ENCODE data around the gene ABTB1.
A peak's percentile ranks its signal among the peaks of the same experiment; 100 is the strongest.
"Not testable (repeated sequence)": the region's sequence is repeated elsewhere in the genome, so short reads cannot be mapped to it uniquely, and the experiment has no call there.

The ABTB1 gene

GRCh38 chr3:127673191-127674100, 694 bp downstream of the ABTB1 start:
- peak; percentile 64 for DNase-seq

DNA sequence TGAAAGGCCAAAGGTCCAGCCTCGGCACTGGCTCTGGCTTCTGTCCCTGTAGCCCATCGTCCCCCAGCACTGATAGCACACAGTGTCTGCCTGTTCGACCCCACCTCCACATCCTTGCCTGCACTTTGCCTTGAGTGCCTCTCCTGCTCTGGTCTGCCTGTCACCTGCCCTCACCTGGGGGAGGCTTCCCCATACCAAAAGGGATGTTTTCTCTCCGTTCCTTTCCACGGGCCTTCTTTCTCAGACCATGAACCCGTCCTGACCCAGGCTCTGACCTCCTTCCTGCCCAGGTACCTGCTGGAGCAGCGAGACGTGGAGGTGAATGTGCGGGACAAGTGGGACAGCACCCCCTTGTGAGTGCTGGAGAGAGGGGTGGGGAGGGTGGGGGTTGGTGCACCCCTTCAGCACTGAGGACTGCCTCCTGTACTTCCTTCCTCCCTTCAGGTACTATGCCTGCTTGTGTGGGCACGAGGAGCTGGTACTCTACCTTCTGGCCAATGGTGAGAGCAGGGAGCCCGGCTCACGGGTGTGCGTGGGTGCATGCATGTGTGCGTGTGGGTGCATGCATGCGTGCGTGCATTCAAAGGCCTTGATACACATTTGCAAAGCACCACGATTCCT, 1.5 kb downstream of the ABTB1 start:
- DNase-seq, result no peak

- no peak for DNase-seq
Measured at GRCh38 chr3:127674790-127675189, 2.0 kb downstream of the ABTB1 start.

- no peak for DNase-seq
Measured at GRCh38 chr3:127675651-127676391, 3.1 kb downstream of the ABTB1 start.

DNA sequence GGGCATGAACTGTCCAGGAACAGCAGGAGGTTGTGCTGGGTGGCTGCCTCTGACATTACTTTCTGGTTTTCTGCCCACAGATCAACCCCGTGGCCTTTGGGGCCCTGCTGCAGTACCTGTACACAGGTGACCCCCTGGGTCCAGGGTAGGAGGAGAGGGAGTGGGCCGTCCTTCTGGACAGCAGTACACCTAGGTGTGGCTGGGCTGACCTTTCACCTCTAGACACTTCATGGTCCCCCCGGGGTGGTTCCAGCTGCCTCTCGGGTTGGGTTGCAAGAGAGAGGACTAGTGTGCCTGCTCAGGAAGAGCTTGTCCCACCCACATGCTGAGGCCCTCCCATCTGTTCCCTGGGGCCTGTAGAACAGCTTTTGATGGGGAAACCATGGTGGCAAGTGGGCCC, 3.7 kb downstream of the ABTB1 start:
- DNase-seq, result no peak

DNA sequence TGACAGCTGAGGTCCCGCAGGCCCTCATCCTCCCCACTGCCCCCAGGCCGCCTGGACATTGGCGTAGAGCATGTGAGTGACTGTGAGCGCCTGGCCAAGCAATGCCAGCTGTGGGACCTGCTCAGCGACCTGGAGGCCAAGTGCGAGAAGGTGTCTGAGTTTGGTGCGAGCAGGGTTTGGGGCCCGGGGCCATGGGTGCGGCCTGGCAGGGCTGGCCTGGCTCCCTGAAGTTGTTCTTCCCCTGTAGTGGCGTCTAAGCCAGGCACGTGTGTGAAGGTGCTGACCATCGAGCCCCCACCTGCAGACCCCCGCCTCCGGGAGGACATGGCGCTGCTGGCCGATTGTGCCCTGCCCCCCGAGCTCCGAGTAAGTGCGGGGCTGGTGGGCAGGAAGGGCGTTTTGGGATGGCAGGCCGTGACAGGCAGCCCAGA, 4.2 kb downstream of the ABTB1 start:
- no peak for DNase-seq

- DNase-seq, result no peak
Measured at GRCh38 chr3:127677541-127678314, 5.0 kb downstream of the ABTB1 start.

DNA sequence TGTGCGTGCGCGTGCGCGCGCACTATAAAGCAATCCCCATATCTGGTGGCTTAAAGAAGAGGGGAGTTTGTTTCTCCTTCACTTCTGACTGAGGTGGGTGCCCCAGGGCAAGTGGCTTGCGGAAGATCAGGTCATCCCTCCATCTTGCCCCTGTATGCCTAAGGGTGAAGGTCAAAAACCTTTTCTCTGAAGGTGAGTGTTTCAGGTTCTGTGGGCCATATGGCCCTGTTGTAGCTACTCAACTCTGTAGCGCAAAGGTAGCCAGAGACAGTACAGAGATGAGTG, 5.5 kb downstream of the ABTB1 start:
- DNase-seq, result no peak

- DNase-seq, result no peak
Measured at GRCh38 chr3:127678611-127679533, 6.1 kb downstream of the ABTB1 start.

DNA sequence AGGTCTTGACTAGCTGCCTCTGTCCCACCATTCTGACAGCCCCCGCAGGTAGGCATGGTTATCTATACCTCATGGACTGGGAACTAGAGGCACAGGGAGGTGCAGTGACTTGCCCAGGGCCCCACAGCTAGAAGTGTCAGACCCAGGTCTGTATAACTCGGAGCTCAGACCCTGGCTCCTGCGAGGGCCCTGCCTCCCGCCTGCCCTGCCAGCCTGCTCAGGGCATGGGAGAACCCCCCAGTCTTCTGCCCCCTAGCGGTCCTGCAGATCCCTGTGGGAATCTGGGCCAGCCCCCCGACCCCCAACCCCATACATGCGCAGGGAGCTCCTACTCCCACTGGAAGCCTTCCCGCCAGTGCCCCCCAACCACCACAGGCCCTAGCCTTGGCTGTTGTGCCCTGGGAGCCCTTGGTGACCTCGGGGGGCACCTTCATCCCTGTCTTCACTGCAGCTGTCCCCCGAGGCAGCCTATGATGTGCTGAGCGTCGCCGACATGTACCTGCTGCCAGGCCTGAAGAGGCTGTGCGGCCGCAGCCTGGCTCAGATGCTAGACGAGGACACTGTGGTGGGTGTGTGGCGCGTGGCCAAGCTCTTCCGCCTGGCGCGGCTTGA, 6.9 kb downstream of the ABTB1 start:
- no peak for DNase-seq

DNA sequence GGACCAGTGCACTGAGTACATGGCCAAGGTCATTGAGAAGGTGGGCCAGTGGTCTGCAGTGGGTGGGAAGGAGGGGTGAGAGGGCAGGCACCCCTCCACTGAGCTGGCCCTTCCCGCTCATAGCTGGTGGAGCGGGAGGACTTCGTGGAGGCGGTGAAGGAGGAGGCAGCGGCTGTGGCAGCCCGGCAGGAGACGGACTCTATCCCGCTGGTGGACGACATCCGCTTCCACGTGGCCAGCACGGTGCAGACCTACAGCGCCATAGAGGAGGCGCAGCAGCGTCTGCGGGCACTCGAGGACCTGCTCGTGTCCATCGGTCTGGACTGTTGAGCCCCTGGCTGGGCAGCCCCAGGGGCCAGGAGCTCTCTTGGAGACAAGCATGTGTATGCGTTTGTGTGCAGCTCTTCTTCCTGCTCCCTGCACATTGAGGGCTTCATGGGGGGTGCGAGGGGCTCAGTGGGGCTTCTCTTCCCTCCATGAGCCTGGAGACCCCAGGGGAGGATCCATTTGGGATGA, 7.5 kb downstream of the ABTB1 start:
- no peak for DNase-seq

- no peak for DNase-seq
Measured at GRCh38 chr3:127680798-127681221, 8.1 kb downstream of the ABTB1 start.

DNA sequence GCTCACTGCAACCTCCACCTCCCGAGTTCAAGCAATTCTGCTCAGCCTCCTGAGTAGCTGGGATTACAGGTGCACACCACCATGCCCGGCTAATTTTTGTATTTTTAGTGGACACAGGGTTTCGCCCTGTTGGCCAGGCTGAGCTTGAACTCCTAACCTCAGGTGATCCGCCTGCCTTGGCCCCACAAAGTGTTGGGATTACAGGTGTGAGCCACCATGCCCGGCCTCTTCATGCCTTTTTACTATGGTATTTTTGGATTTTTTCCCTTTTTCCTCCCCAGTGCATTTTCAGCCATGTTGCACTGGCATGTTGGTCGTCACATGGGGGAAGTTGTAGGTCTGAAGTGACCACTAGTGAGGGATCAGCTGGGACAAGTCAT, 9.4 kb downstream of the ABTB1 start:
- not testable (repeated sequence) for DNase-seq

GRCh38 chr3:127682561-127682960, 9.8 kb downstream of the ABTB1 start:
- no peak for DNase-seq

GRCh38 chr3:127684871-127685707, 12.3 kb downstream of the ABTB1 start:
- no peak for DNase-seq

DNA sequence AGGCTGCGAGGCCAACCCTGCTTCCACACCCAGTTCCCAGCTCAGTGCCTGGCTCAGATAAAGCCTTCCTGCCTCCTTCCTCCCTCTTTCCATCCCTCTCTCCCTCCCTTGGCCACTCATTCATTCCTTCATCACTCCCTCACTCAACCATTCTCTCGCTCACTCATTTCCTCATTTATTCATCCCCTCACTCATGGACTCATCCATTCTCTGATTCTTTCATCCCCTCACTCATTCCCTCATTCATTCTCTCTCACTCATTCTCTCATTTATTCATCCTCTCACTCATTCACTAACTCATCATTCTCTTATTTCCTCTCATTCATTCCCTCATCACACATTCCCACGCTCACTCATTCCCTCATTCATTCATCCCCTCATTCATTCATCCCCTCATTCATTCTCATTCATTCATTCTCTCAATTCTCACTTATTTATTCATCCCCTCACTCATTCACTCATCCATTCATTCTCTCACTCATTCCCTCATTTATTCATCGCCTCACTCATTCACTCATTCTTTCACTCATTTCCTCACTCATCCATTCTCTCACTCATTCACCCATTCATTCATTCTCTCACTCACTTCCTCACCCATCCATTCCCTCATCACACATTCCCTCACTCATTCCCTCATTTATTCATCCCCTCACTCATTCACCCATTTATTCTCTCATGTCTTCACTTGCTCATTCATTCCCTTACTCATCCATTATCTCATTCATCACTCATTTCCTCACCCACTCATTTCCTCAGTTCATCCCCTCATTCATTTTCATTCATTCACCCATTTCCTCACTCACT, 13.2 kb downstream of the ABTB1 start:
- DNase-seq, result no peak

DNA sequence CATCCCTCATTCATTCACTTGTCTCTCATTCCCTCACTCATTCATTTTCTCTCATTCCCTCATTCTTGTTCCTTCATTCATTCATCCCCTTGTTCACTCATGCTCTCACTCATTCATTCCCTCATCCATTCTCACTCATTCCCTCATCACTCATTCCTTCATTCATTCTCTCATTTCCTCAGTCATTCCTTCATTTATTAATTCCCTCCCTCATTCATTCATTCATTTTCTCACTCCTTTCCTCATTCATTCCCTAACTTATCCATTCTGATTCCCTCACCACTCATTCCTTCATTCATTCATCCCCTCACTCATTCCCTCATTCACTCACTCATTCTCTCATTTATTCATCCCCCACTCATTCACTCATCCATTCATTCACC, 13.8 kb downstream of the ABTB1 start:
- no peak for DNase-seq

DNA sequence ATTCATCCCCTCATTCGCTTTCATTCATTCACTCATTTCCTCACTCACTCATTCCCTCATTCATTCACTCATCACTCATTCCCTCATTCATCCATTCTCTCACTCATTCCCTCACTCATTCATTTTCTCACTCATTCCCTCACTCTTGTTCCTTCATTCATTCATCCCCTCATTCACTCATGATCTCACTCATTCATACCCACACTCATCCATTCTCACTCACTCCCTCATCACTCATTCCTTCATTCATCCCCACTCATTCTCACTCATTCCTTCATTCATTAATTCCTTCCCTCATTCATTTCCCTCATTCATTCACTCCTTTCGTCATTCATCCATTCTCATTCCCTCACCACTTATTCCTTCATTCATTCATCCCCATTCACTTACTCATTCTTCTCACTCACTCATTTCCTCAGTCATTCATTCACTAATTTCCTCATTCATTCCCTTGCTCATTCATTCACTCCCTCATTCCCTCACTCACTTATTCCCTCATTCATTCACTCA, 14.5 kb downstream of the ABTB1 start:
- DNase-seq, result no peak

DNA sequence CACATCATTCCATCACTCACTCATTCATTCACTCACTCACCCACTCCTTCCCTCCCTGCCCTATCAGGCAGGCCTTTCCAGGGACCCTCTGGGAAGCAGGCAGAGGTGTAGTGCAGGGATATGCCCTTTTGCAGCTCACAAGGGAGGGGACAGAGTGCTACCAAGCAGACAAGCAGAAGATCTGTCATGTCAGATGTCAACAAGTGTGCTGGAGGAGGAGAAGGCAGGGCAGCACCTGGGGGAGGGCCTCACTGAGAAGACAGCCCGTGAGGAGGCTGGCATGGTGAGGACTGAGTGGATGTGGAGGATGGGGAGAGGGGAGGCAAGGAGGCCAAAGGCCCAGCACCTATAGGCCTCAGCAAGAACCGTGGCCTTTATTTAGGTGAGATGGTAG, 15.3 kb downstream of the ABTB1 start:
- DNase-seq, result no peak

Data from CD4-positive, alpha-beta T cell treated with Interleukin-17A for 1 hour (primary cell).